ENCODE measurements around the gene ZBP1.

DNA sequence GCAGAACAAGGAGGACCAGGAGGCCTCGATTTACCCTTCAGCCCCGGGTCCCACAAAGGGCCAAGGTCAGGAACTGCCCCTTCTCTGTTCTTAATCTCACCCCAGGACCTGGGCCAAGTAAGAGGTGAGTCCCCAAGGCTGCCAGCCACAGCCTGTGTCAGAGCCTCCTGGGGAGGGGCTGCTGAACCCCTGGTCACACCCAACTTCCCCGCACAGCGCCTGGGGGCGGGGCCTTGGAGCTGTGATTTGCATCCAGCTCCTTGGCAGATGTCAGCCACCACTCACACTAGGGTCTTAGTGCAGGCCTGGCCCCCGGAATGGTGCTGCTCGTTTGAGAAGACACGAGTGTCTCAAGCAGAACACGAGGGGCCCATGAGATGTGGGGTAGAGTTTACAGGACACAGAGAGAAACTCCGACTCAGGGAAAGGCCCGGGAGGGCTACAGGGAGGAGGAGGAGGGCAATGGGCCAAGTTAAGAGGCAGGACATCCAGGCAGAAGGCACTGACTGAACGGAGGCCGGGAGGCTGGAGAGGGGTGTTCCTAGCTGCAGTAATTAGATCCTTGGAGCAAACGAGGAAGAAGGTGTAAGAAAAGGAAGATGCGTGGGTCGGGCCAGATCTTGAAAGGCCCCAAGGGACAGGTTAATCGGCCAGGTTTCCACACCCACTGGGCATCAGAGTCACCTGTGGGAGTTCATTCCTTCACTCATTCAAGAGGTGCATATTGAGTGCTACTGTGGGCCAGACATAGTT is 26.9 kb downstream of the ZBP1 start:
- no peak for TF ChIP-seq EZH2phosphoT487 (IDR thresholded peaks at IDR 0.05; ENCODE audit: low read depth)
- TF ChIP-seq, protein P1, sequence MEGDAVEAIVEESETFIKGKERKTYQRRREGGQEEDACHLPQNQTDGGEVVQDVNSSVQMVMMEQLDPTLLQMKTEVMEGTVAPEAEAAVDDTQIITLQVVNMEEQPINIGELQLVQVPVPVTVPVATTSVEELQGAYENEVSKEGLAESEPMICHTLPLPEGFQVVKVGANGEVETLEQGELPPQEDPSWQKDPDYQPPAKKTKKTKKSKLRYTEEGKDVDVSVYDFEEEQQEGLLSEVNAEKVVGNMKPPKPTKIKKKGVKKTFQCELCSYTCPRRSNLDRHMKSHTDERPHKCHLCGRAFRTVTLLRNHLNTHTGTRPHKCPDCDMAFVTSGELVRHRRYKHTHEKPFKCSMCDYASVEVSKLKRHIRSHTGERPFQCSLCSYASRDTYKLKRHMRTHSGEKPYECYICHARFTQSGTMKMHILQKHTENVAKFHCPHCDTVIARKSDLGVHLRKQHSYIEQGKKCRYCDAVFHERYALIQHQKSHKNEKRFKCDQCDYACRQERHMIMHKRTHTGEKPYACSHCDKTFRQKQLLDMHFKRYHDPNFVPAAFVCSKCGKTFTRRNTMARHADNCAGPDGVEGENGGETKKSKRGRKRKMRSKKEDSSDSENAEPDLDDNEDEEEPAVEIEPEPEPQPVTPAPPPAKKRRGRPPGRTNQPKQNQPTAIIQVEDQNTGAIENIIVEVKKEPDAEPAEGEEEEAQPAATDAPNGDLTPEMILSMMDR (IDR thresholded peaks at IDR 0.05; ENCODE audit: low read depth, low read length), result no peak
